GM12892 (cell line): ENCODE results near the gene PEX11A.

ENCODE experiments used
- POLR2A ChIP-seq: IDR thresholded peaks from 2 replicates; pipeline ENCODE4 v1.6.1; 2011; ENCODE audit warnings: low read depth, low read length, control low read depth
- POLR2AphosphoS5 ChIP-seq: IDR thresholded peaks from 2 replicates; pipeline ENCODE4 v1.6.1; 2011; ENCODE audit warnings: low read depth, low read length, control low read depth
- TAF1 ChIP-seq: IDR thresholded peaks from 2 replicates; pipeline ENCODE4 v1.6.1; 2011; ENCODE audit warnings: low read depth, mild to moderate bottlenecking, control low read depth, low read length, borderline replicate concordance

DNA sequence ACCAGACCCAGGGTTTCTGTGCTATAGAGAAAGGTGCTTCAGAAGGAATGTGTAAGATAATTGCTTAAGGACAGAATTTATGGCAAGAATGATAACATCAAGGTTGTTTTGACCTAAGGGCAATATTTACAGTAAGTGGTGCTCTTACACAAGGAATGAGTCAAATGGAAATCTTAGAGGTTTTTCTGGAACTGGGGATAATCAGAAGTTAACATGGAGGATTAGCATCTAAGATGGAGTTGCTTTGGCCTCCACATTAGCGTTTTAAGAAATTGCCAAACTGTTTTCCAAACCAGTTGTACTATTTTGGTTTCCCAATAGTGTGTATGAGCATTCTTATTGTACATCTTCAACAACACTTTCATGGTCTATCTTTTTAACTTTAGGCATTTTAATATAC lies 3.1 kb upstream of the PEX11A start:
- TF ChIP-seq POLR2AphosphoS5: no peak
- no peak for TF ChIP-seq POLR2A
- no peak for TF ChIP-seq TAF1
